ENCODE results near the gene NTNG1. TPM values are rescaled to one million over a fixed set of nuclear protein-coding genes. Genes with fewer than 3 reads are reported as not detected.

NTNG1 gene
- total and polyA plus RNA-seq, 12 donors: 0.06 TPM; not detected in 11

GRCh38 chr1:107460035-107460434, 319.2 kb downstream of the NTNG1 start:
- ATAC-seq: no peak
- WGBS, 2 donors: 73 to 81% methylated on average over 8 of the region's 8 CpGs

GRCh38 chr1:107464827-107465226, 324.0 kb downstream of the NTNG1 start:
- Histone ChIP-seq H3K27me3 (peaks cover 0 to 24% (median 0%) of the 10 kb centered on the region in 7 donors), H3K36me3 (no peaks in the 10 kb centered on the region), H3K4me1 (no peaks in the 10 kb centered on the region), H3K27ac (no peak overlapping the region), H3K4me3 (no peak overlapping the region), H3K9me3 (no peaks in the 10 kb centered on the region)
- no peak for ATAC-seq
- DNase-seq: no peak
- intact Hi-C loops (cut with DNase I): no loop called here
- TF ChIP-seq CTCF (IDR thresholded peaks at IDR 0.05): no peak
- 49 to 53% methylated on average over 4 of the region's 4 CpGs for WGBS, 2 donors

More at GRCh38 chr1:107460035-107460434, 319.2 kb downstream of the NTNG1 start:
- peaks cover 0 to 15% (median 0%) of the 10 kb centered on the region in 7 donors for H3K27me3 ChIP-seq
- no peak for TF ChIP-seq CTCF (IDR thresholded peaks at IDR 0.05)
- intact Hi-C loops (cut with DNase I): no loop called here
- no peaks in the 10 kb centered on the region for H3K9me3 ChIP-seq
- no peaks in the 10 kb centered on the region for H3K36me3 ChIP-seq
- H3K4me1 ChIP-seq: no peaks in the 10 kb centered on the region
- no peak for DNase-seq
- H3K27ac ChIP-seq: no peak overlapping the region
- H3K4me3 ChIP-seq: no peak overlapping the region

GRCh38 chr1:107467286-107467685, 326.4 kb downstream of the NTNG1 start:
- DNase-seq (no peak), ATAC-seq (no peak)
- H3K4me3 ChIP-seq: no peak overlapping the region
- H3K9me3 ChIP-seq: no peaks in the 10 kb centered on the region
- no peaks in the 10 kb centered on the region for H3K4me1 ChIP-seq
- H3K27ac ChIP-seq: no peak overlapping the region
- 51 to 56% methylated on average over 1 of the region's 1 CpG for WGBS, 2 donors
- H3K27me3 ChIP-seq: peaks cover 0 to 24% (median 0%) of the 10 kb centered on the region in 7 donors
- H3K36me3 ChIP-seq: no peaks in the 10 kb centered on the region
- no peak for TF ChIP-seq CTCF (IDR thresholded peaks at IDR 0.05)
- intact Hi-C loops (cut with DNase I): no loop called here

- 79 to 89% methylated on average over 3 of the region's 3 CpGs for WGBS, 2 donors
- intact Hi-C loops (cut with DNase I): no loop called here
- Histone ChIP-seq H3K9me3 (no peaks in the 10 kb centered on the region), H3K27ac (no peak overlapping the region), H3K4me1 (no peaks in the 10 kb centered on the region), H3K27me3 (peaks cover 0 to 24% (median 0%) of the 10 kb centered on the region in 7 donors), H3K36me3 (no peaks in the 10 kb centered on the region), H3K4me3 (no peak overlapping the region)
- DNase-seq: no peak
- ATAC-seq: no peak
- no peak for TF ChIP-seq CTCF (IDR thresholded peaks at IDR 0.05)
Measured at GRCh38 chr1:107467811-107468210, 327.0 kb downstream of the NTNG1 start.
